ENCODE measurements around the gene CYGB. TPM values are rescaled to one million over a fixed set of nuclear protein-coding genes. Genes with fewer than 3 reads are reported as not detected.
A peak's percentile ranks its signal among the peaks of the same experiment; 100 is the strongest.

Gene CYGB
- total and polyA plus RNA-seq, 2 of the 13 experiments (the other 11 are each of a cell fraction or from before 2014, with no cell fraction given): 18.9 to 27.1 TPM

GRCh38 chr17:76524598-76525512 is 12.7 kb downstream of the CYGB start (continued):
- TF ChIP-seq PRDM10 (CRISPR knock-in tag; IDR thresholded peaks at IDR 0.05; ENCODE audit: low read depth): peak; percentile 69; the same call in 1 of the 2 replicates
- TF ChIP-seq ZNF225 (CRISPR knock-in tag; IDR thresholded peaks at IDR 0.05): peak; percentile 34; the same call in 1 of the 2 replicates
- peak; percentile 90 for TF ChIP-seq SIX4 (CRISPR knock-in tag; IDR thresholded peaks at IDR 0.05)
- no peak for TF ChIP-seq NCOR1 (IDR thresholded peaks at IDR 0.05; ENCODE audit: borderline replicate concordance, low read length)
- TF ChIP-seq NR2F6 (IDR thresholded peaks at IDR 0.05): peak; percentile 82
- peak; percentile 92 for TF ChIP-seq NR2F6 (CRISPR knock-in tag; IDR thresholded peaks at IDR 0.05)
- no peak for TF ChIP-seq U2AF1 (optimal IDR thresholded peaks at IDR 0.05; ENCODE audit: low read depth, low read length)
- peak; percentile 67 for TF ChIP-seq ISL2 (CRISPR knock-in tag; IDR thresholded peaks at IDR 0.05)
- 0 out of 2 replicates have a peak, but pooled peaks have one; percentile 51 for TF ChIP-seq KAT7 (CRISPR knock-in tag; IDR thresholded peaks at IDR 0.05; ENCODE audit: borderline replicate concordance)
- peak; percentile 65 for TF ChIP-seq FOSL2 (CRISPR knock-in tag; IDR thresholded peaks at IDR 0.05)
- TF ChIP-seq SMAD3 (CRISPR knock-in tag; IDR thresholded peaks at IDR 0.05): no peak; the same call in 1 of the 2 replicates
- TF ChIP-seq FLYWCH1 (CRISPR knock-in tag; IDR thresholded peaks at IDR 0.05): no peak
- TF ChIP-seq ZBTB37 (CRISPR knock-in tag; IDR thresholded peaks at IDR 0.05): peak; percentile 7; the same call in 1 of the 2 replicates
- TF ChIP-seq FOXA1 (IDR thresholded peaks at IDR 0.05): no peak
- no peak for TF ChIP-seq FOXA1 (CRISPR knock-in tag; IDR thresholded peaks at IDR 0.05)
- peak; percentile 18; the same call in 1 of the 2 replicates for TF ChIP-seq HIC2 (CRISPR knock-in tag; IDR thresholded peaks at IDR 0.05; ENCODE audit: low read depth)
- peak; percentile 47; the same call in 1 of the 2 replicates for TF ChIP-seq YEATS4 (CRISPR knock-in tag; IDR thresholded peaks at IDR 0.05; ENCODE audit: borderline replicate concordance)
- TF ChIP-seq ATF7 (IDR thresholded peaks at IDR 0.05): no peak
- no peak for TF ChIP-seq ATF7 (CRISPR knock-in tag; IDR thresholded peaks at IDR 0.05)
- 0 out of 2 replicates have a peak, but pooled peaks have one; percentile 10 for TF ChIP-seq ZNF30 (CRISPR knock-in tag; IDR thresholded peaks at IDR 0.05)
- TF ChIP-seq HNRNPLL (IDR thresholded peaks at IDR 0.05; ENCODE audit: low read depth, low read length, poor library complexity, severe bottlenecking): peak; percentile 67
- TF ChIP-seq EZH2 (conservative IDR thresholded peaks at IDR 0.05; ENCODE audit: low read depth, low read length): no peak
